GM12864 (cell line): ENCODE results near the gene C11orf87.

ENCODE experiments used
- DNase-seq: peaks from one replicate; pipeline ENCODE4 v3.0.0-alpha.2; 2011; ENCODE audit warnings: low read depth
- H3K4me3 ChIP-seq: 2 replicates; pipeline ENCODE4 v1.5.1; 2011; ENCODE audit warnings: mild to moderate bottlenecking, low read depth, low read length, control low read depth
- CTCF ChIP-seq: IDR thresholded peaks from 2 replicates; pipeline ENCODE4 v1.5.1; 2011; ENCODE audit warnings: low read depth, mild to moderate bottlenecking, moderate library complexity, low read length, control low read depth, inconsistent platforms; ENCODE audit errors: missing control alignments

The C11orf87 gene

DNA sequence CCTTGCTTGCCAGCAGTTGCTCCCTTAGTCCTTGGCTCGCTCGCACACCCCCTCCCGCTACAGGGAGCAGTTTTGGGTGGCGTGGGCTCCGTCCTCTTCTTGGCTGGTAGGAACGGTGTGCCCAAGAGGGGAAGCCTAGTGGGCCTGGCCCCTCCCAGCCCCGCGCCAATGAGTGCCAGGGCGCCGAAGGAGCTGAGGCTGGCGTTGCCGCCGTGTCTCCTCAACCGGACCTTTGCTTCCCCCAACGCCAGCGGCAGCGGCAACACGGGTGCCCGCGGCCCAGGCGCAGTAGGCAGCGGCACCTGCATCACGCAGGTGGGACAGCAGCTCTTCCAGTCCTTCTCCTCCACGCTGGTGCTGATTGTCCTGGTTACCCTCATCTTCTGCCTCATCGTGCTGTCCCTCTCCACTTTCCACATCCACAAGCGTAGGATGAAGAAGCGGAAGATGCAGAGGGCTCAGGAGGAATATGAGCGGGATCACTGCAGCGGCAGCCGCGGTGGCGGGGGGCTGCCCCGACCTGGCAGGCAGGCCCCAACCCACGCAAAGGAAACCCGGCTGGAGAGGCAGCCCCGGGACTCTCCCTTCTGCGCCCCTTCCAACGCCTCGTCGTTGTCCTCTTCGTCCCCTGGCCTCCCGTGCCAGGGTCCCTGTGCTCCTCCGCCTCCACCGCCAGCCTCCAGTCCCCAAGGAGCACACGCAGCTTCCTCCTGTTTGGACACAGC is 1.6 kb downstream of the C11orf87 start:
- no peak overlapping the region for H3K4me3 ChIP-seq
- TF ChIP-seq CTCF: no peak
- DNase-seq: no peak

- DNase-seq: no peak
- no peak overlapping the region for H3K4me3 ChIP-seq
- no peak for TF ChIP-seq CTCF
Observed at GRCh38 chr11:109424901-109425300, 2.9 kb downstream of the C11orf87 start.

DNA sequence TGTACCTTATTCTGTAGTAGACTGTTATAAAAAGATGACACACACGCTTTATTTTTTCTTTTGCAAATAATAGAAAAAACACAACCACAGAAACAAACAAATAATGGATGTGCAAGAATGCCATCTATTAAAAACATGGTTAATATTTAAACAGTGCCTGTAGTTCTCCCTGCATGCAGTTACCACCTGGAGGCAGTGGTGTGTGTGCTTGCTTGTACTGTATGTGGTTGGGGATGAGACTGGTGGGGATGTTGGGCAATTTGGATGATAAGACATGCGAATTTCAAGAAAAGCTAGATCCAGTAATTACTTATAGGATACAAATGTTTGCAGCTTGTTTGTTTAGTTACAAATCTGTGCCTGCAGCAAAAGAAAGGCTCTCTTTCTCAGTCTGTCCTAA is 3.6 kb downstream of the C11orf87 start:
- H3K4me3 ChIP-seq: no peak overlapping the region
- TF ChIP-seq CTCF: no peak
- no peak for DNase-seq

DNA sequence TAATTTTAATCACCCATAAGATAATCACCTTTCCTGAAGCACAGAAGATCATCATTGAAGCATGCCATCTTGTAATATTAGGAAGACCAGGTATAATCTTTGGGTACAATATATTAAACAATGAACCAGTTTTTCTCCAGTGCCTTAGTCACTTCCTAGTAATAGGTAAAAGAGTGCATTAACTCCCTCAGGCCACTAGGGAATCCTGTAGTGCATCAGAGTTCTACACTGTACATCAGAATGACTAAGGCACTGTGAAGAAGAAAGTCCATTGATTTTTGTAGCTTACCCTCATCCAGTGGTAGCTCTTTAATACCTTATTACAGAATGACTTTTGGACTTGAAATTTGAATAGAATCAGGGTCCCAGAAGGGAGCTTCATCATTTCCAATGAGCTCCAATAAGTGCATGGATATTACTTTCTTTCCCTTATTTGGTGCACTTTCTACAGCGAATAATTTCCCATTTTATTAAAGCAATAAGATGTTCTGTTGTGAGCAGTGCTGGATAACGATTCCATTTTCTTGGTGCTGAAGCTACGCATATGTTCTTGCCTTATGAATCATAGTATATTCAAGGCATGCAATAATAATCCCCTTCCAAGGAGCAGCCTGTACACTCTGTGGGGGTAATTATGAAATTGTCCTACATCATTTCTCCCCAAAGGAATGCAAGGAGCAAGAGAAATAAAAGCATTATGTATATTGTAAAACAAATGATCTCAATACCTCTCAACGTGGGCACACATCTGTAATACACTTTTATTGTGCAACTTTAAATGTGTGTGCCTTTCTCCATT is 4.7 kb downstream of the C11orf87 start:
- TF ChIP-seq CTCF: peak; percentile 35
- H3K4me3 ChIP-seq: no peak overlapping the region
- no peak for DNase-seq

DNA sequence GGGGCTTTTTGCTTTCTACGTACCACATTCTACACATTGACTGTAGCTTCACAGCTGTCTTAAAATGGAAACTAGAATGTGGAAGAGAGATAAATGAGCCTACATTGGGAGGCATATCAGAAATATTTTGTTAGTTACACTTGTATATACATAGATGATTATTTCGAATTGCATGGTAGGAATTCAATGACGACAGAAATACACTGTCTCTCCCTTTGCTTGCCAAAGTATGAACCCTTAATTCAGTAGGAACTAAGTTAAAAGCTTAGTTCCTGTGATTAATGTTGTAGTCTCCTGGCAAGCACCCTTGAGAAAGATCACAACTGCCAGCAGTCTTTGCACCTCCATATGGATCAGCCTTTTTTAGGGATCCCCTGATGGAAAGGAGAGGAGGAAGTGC is 10.1 kb downstream of the C11orf87 start:
- no peak for DNase-seq
- H3K4me3 ChIP-seq: no peak overlapping the region
- TF ChIP-seq CTCF: no peak

- no peak for DNase-seq
- no peak for TF ChIP-seq CTCF
- H3K4me3 ChIP-seq: no peak overlapping the region
Observed at GRCh38 chr11:109433753-109434256, 11.8 kb downstream of the C11orf87 start.
